ENCODE data around the gene LDAF1. TPM values are rescaled to one million over a fixed set of nuclear protein-coding genes. Genes with fewer than 3 reads are reported as not detected.

The LDAF1 gene
- total and polyA plus RNA-seq, 4 donors, result 21.7 to 33.3 (median 24.1) TPM

- no peak for DNase-seq (ENCODE audit: low read depth in 4 of 6, low spot score in 6 of 6)
- no peaks in the 10 kb centered on the region for H3K9me3 ChIP-seq (ENCODE audit: control insufficient read depth, insufficient read depth, low read length)
- H3K27me3 ChIP-seq (ENCODE audit: control insufficient read depth, insufficient read depth, low read length), result no peaks in the 10 kb centered on the region
- no peak overlapping the region for H3K27ac ChIP-seq (ENCODE audit: low read depth, low read length)
- 90% methylated on average over 4 of the region's 4 CpGs for WGBS (ENCODE audit: insufficient coverage)
- H3K36me3 ChIP-seq (ENCODE audit: control insufficient read depth, insufficient read depth, low read length), result no peaks in the 10 kb centered on the region
- H3K4me3 ChIP-seq (ENCODE audit: low read depth, low read length), result no peak overlapping the region
- H3K4me1 ChIP-seq (ENCODE audit: control insufficient read depth, insufficient read depth, low read length), result no peaks in the 10 kb centered on the region
Measured at GRCh38 chr16:21206550-21206949, 48.1 kb downstream of the LDAF1 start.

GRCh38 chr16:21208446-21209230 is 50.2 kb downstream of the LDAF1 start:
- no peaks in the 10 kb centered on the region for H3K4me1 ChIP-seq (ENCODE audit: control insufficient read depth, insufficient read depth, low read length)
- no peak overlapping the region for H3K4me3 ChIP-seq (ENCODE audit: low read depth, low read length)
- 38% methylated on average over 1 of the region's 2 CpGs for WGBS (ENCODE audit: insufficient coverage)
- H3K27me3 ChIP-seq (ENCODE audit: control insufficient read depth, insufficient read depth, low read length), result no peaks in the 10 kb centered on the region
- H3K9me3 ChIP-seq (ENCODE audit: control insufficient read depth, insufficient read depth, low read length), result no peaks in the 10 kb centered on the region
- H3K36me3 ChIP-seq (ENCODE audit: control insufficient read depth, insufficient read depth, low read length), result no peaks in the 10 kb centered on the region
- H3K27ac ChIP-seq (ENCODE audit: low read depth, low read length), result no peak overlapping the region
- DNase-seq (ENCODE audit: low read depth in 4 of 6, low spot score in 6 of 6), result no peak

GRCh38 chr16:21211486-21211885 is 53.0 kb downstream of the LDAF1 start, which contains the start of gene ZP2:
Gene ZP2 (minus strand): TSS chr16:21211574. CDS start chr16:21211547, 27 bp downstream.
- H3K9me3 ChIP-seq (ENCODE audit: control insufficient read depth, insufficient read depth, low read length), result no peaks in the 10 kb centered on the region
- no peaks in the 10 kb centered on the region for H3K36me3 ChIP-seq (ENCODE audit: control insufficient read depth, insufficient read depth, low read length)
- no peaks in the 10 kb centered on the region for H3K27me3 ChIP-seq (ENCODE audit: control insufficient read depth, insufficient read depth, low read length)
- no peak within 1 kb of the TSS for H3K27ac ChIP-seq (ENCODE audit: low read depth, low read length)
- H3K4me3 ChIP-seq (ENCODE audit: low read depth, low read length), result no peak within 1 kb of the TSS
- no peak for DNase-seq (ENCODE audit: low read depth in 4 of 6, low spot score in 6 of 6)
- H3K4me1 ChIP-seq (ENCODE audit: control insufficient read depth, insufficient read depth, low read length), result no peaks in the 10 kb centered on the region
- 67% methylated on average over 3 of the region's 5 CpGs for WGBS (ENCODE audit: insufficient coverage)

GRCh38 chr16:21214086-21214485 is 55.6 kb downstream of the LDAF1 start:
- Histone ChIP-seq H3K27me3 (ENCODE audit: control insufficient read depth, insufficient read depth, low read length) (no peaks in the 10 kb centered on the region), H3K9me3 (ENCODE audit: control insufficient read depth, insufficient read depth, low read length) (no peaks in the 10 kb centered on the region), H3K27ac (ENCODE audit: low read depth, low read length) (no peak overlapping the region), H3K4me3 (ENCODE audit: low read depth, low read length) (no peak overlapping the region), H3K4me1 (ENCODE audit: control insufficient read depth, insufficient read depth, low read length) (no peaks in the 10 kb centered on the region), H3K36me3 (ENCODE audit: control insufficient read depth, insufficient read depth, low read length) (no peaks in the 10 kb centered on the region)
- WGBS (ENCODE audit: insufficient coverage), result 33% methylated on average over 2 of the region's 4 CpGs
- DNase-seq (ENCODE audit: low read depth in 4 of 6, low spot score in 6 of 6), result no peak

GRCh38 chr16:21217121-21217520 is 58.6 kb downstream of the LDAF1 start:
- Histone ChIP-seq H3K27me3 (ENCODE audit: control insufficient read depth, insufficient read depth, low read length) (no peaks in the 10 kb centered on the region), H3K9me3 (ENCODE audit: control insufficient read depth, insufficient read depth, low read length) (no peaks in the 10 kb centered on the region), H3K36me3 (ENCODE audit: control insufficient read depth, insufficient read depth, low read length) (no peaks in the 10 kb centered on the region), H3K4me1 (ENCODE audit: control insufficient read depth, insufficient read depth, low read length) (no peaks in the 10 kb centered on the region), H3K27ac (ENCODE audit: low read depth, low read length) (no peak overlapping the region), H3K4me3 (ENCODE audit: low read depth, low read length) (no peak overlapping the region)
- WGBS (ENCODE audit: insufficient coverage), result 83% methylated on average over 1 of the region's 2 CpGs
- DNase-seq (ENCODE audit: low read depth in 4 of 6, low spot score in 6 of 6), result no peak

GRCh38 chr16:21218153-21218552 is 59.7 kb downstream of the LDAF1 start:
- Histone ChIP-seq H3K27me3 (ENCODE audit: control insufficient read depth, insufficient read depth, low read length) (no peaks in the 10 kb centered on the region), H3K4me1 (ENCODE audit: control insufficient read depth, insufficient read depth, low read length) (no peaks in the 10 kb centered on the region), H3K9me3 (ENCODE audit: control insufficient read depth, insufficient read depth, low read length) (no peaks in the 10 kb centered on the region), H3K27ac (ENCODE audit: low read depth, low read length) (no peak overlapping the region), H3K4me3 (ENCODE audit: low read depth, low read length) (no peak overlapping the region), H3K36me3 (ENCODE audit: control insufficient read depth, insufficient read depth, low read length) (no peaks in the 10 kb centered on the region)
- no peak for DNase-seq (ENCODE audit: low read depth in 4 of 6, low spot score in 6 of 6)
- WGBS (ENCODE audit: insufficient coverage), result no CpG with 5 or more reads among the region's 7 CpGs

- no CpG with 5 or more reads among the region's 2 CpGs for WGBS (ENCODE audit: insufficient coverage)
- Histone ChIP-seq H3K27me3 (ENCODE audit: control insufficient read depth, insufficient read depth, low read length) (no peaks in the 10 kb centered on the region), H3K4me3 (ENCODE audit: low read depth, low read length) (no peak overlapping the region), H3K27ac (ENCODE audit: low read depth, low read length) (no peak overlapping the region), H3K4me1 (ENCODE audit: control insufficient read depth, insufficient read depth, low read length) (no peaks in the 10 kb centered on the region), H3K9me3 (ENCODE audit: control insufficient read depth, insufficient read depth, low read length) (no peaks in the 10 kb centered on the region), H3K36me3 (ENCODE audit: control insufficient read depth, insufficient read depth, low read length) (no peaks in the 10 kb centered on the region)
- no peak for DNase-seq (ENCODE audit: low read depth in 4 of 6, low spot score in 6 of 6)
Measured at GRCh38 chr16:21219551-21219950, 61.1 kb downstream of the LDAF1 start.

- Histone ChIP-seq H3K27ac (ENCODE audit: low read depth, low read length) (no peak overlapping the region), H3K36me3 (ENCODE audit: control insufficient read depth, insufficient read depth, low read length) (no peaks in the 10 kb centered on the region), H3K9me3 (ENCODE audit: control insufficient read depth, insufficient read depth, low read length) (no peaks in the 10 kb centered on the region), H3K4me1 (ENCODE audit: control insufficient read depth, insufficient read depth, low read length) (no peaks in the 10 kb centered on the region), H3K27me3 (ENCODE audit: control insufficient read depth, insufficient read depth, low read length) (no peaks in the 10 kb centered on the region), H3K4me3 (ENCODE audit: low read depth, low read length) (no peak overlapping the region)
- DNase-seq (ENCODE audit: low read depth in 4 of 6, low spot score in 6 of 6), result peak in 1 of 6 donors; percentile 23
- WGBS (ENCODE audit: insufficient coverage), result 51% methylated on average over 3 of the region's 4 CpGs
Measured at GRCh38 chr16:21222495-21223337, 64.2 kb downstream of the LDAF1 start.

GRCh38 chr16:21223787-21224186 is 65.3 kb downstream of the LDAF1 start:
- Histone ChIP-seq H3K36me3 (ENCODE audit: control insufficient read depth, insufficient read depth, low read length) (no peaks in the 10 kb centered on the region), H3K27ac (ENCODE audit: low read depth, low read length) (no peak overlapping the region), H3K27me3 (ENCODE audit: control insufficient read depth, insufficient read depth, low read length) (no peaks in the 10 kb centered on the region), H3K4me1 (ENCODE audit: control insufficient read depth, insufficient read depth, low read length) (no peaks in the 10 kb centered on the region), H3K4me3 (ENCODE audit: low read depth, low read length) (no peak overlapping the region), H3K9me3 (ENCODE audit: control insufficient read depth, insufficient read depth, low read length) (no peaks in the 10 kb centered on the region)
- WGBS (ENCODE audit: insufficient coverage), result 100% methylated on average over 2 of the region's 9 CpGs
- no peak for DNase-seq (ENCODE audit: low read depth in 4 of 6, low spot score in 6 of 6)

Data from spinal cord (tissue), 10 donors.